PC-9 (cell line): ENCODE measurements around the gene RIOX2. TPM values are rescaled to one million over a fixed set of nuclear protein-coding genes. Genes with fewer than 3 reads are reported as not detected.

Experiments
- BruUV-seq: library from RNA; stranded (reverse); fragments of 400-500 nt; replicated peaks from 2 replicates; lab custom pipeline; 2021; lab: Mats Ljungman, UMichigan
- CTCF ChIA-PET: fragments of 300-600 bp; sonication (Branson Sonifier 250); formaldehyde crosslinking; loops from one replicate; lab custom pipeline; 2022; ENCODE audit warnings: antibody characterized with exemption; lab: Charles Lee
- POLR2A ChIA-PET: fragments of 300-600 bp; sonication (Branson Sonifier 250); formaldehyde crosslinking; loops from one replicate; lab custom pipeline; 2022; ENCODE audit warnings: antibody characterized with exemption; ENCODE audit not compliant: unreplicated experiment; lab: Charles Lee
- DNase-seq, 2 experiments: peaks; one replicate each; pipeline versions ENCODE4 v3.0.0 to v3.0.0-alpha.2; 2015 to 2022; ENCODE audit warnings: mixed read lengths in 1 of 2
- H2AFZ ChIP-seq: fragments of 200-600 bp; sonication (generic); 2 replicates; pipeline ENCODE4 v1.8.1; 2017; ENCODE audit warnings: antibody characterized with exemption
- H3F3A ChIP-seq: fragments of 200-600 bp; sonication (generic); 2 replicates; pipeline ENCODE4 v1.8.1; 2017; ENCODE audit warnings: antibody characterized with exemption, mild to moderate bottlenecking, low read depth; ENCODE audit not compliant: insufficient read depth
- H3K27ac ChIP-seq: fragments of 200-600 bp; sonication (generic); 2 replicates; pipeline ENCODE4 v1.6.1; 2016; ENCODE audit warnings: mixed run types
- H3K27me3 ChIP-seq: fragments of 200-600 bp; sonication (generic); 2 replicates; pipeline ENCODE4 v1.6.1; 2016; ENCODE audit warnings: low read depth, mixed run types; ENCODE audit not compliant: insufficient read depth
- H3K36me3 ChIP-seq: fragments of 200-600 bp; sonication (generic); 2 replicates; pipeline ENCODE4 v1.6.1; 2016; ENCODE audit warnings: low read depth, mixed run types
- H3K4me1 ChIP-seq: fragments of 200-600 bp; sonication (generic); replicated peaks from 2 replicates; pipeline ENCODE4 v1.6.1; 2016; ENCODE audit warnings: mixed run types; ENCODE audit not compliant: insufficient read depth
- H3K4me2 ChIP-seq: fragments of 200-600 bp; sonication (generic); 2 replicates; pipeline ENCODE4 v1.6.1; 2017; ENCODE audit warnings: mixed run types
- H3K4me3 ChIP-seq: fragments of 200-600 bp; sonication (generic); 2 replicates; pipeline ENCODE4 v1.6.1; 2016; ENCODE audit warnings: mixed run types
- H3K79me2 ChIP-seq: fragments of 200-600 bp; sonication (generic); 2 replicates; pipeline ENCODE4 v1.6.1; 2017; ENCODE audit warnings: low read depth, mixed run types
- H3K9me2 ChIP-seq: fragments of 200-600 bp; sonication (generic); 2 replicates; pipeline ENCODE4 v1.8.1; 2017; ENCODE audit warnings: mild to moderate bottlenecking; ENCODE audit not compliant: insufficient read depth
- H3K9me3 ChIP-seq: fragments of 200-600 bp; sonication (generic); 2 replicates; pipeline ENCODE4 v1.8.1; 2016; ENCODE audit warnings: low read depth; ENCODE audit not compliant: insufficient read depth
- H4K20me1 ChIP-seq: fragments of 200-600 bp; sonication (generic); 2 replicates; pipeline ENCODE4 v1.8.1; 2017; ENCODE audit not compliant: insufficient read depth
- CTCF ChIP-seq: fragments of 200-600 bp; sonication (generic); conservative IDR thresholded peaks from 2 replicates; pipeline ENCODE4 v1.6.1; 2017; ENCODE audit warnings: mixed run types, antibody characterized with exemption, mild to moderate bottlenecking, moderate library complexity
- EZH2 ChIP-seq: fragments of 200-600 bp; sonication (generic); IDR thresholded peaks from 2 replicates; pipeline ENCODE4 v1.8.0; 2017; ENCODE audit warnings: antibody characterized with exemption, low read depth
- intact Hi-C: fragments of 100-400 bp; cut with micrococcal nuclease; formaldehyde crosslinking; loops from one replicate; pipeline ENCODE4 v1.10.0; 2022; ENCODE audit not compliant: unreplicated experiment
- total RNA-seq: library from RNA; stranded (reverse); gene quantifications from 2 replicates; pipeline ENCODE4 v1.2.3, GENCODE V29; 2021

RIOX2 gene
- total RNA-seq, 1 experiment from 2014 or later, result 33.1 TPM

DNA sequence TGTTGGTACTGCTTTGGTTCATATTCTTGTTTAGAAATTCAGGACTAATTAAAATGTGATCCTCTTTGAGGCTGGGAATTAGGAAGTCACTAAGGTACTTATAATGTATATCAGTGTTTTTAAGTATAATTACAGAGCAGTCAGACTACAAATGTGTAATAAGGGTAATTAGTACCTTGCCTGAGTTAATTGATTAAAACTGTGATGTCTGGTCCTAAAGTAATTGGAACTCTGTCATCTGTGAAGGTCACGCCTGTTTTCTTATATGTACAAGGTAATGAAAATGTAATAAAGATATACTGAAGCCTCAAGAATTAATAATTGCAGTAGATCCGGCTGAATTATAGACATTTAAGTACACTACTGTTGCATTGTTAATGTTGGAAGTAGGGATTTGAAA lies 32.8 kb downstream of the RIOX2 start:
- Histone ChIP-seq H3K4me3 (no peak overlapping the region), H2AFZ (no peak overlapping the region), H3F3A (no peaks in the 10 kb centered on the region), H3K4me1 (no peaks in the 10 kb centered on the region), H3K9me2 (no peaks in the 10 kb centered on the region), H4K20me1 (no peaks in the 10 kb centered on the region), H3K9me3 (no peaks in the 10 kb centered on the region), H3K36me3 (peaks cover 27% of the 10 kb centered on the region), H3K4me2 (no peak overlapping the region), H3K27me3 (no peaks in the 10 kb centered on the region), H3K27ac (no peak overlapping the region), H3K79me2 (no peaks in the 10 kb centered on the region)
- no peak for TF ChIP-seq CTCF
- no peak for TF ChIP-seq EZH2
- no TSS peak for BruUV-seq
- ChIA-PET POLR2A (no interaction called here), CTCF (interaction anchor here (0.7 kb wide), 1 partner anchor 239 kb away, joined by 3 read pairs; no protein-coding TSS in a partner anchor)
- intact Hi-C loops, result no loop called here
- DNase-seq, result no peak

- H4K20me1 ChIP-seq, result no peaks in the 10 kb centered on the region
- no peaks in the 10 kb centered on the region for H3K9me3 ChIP-seq
- intact Hi-C loops, result no loop called here
- BruUV-seq, result no TSS peak
- no peak for DNase-seq
- ChIA-PET POLR2A (no interaction called here), CTCF (no interaction called here)
- H3K79me2 ChIP-seq, result no peaks in the 10 kb centered on the region
- no peaks in the 10 kb centered on the region for H3K4me1 ChIP-seq
- H3K27me3 ChIP-seq, result no peaks in the 10 kb centered on the region
- no peaks in the 10 kb centered on the region for H3K9me2 ChIP-seq
- H3K36me3 ChIP-seq, result peaks cover 20% of the 10 kb centered on the region
- no peak overlapping the region for H3K4me2 ChIP-seq
- H3K4me3 ChIP-seq, result no peak overlapping the region
- H3K27ac ChIP-seq, result no peak overlapping the region
- H3F3A ChIP-seq, result no peaks in the 10 kb centered on the region
- H2AFZ ChIP-seq, result no peak overlapping the region
- TF ChIP-seq EZH2 (no peak), CTCF (no peak)
Observed at GRCh38 chr3:97938444-97938843, 33.8 kb downstream of the RIOX2 start.

DNA sequence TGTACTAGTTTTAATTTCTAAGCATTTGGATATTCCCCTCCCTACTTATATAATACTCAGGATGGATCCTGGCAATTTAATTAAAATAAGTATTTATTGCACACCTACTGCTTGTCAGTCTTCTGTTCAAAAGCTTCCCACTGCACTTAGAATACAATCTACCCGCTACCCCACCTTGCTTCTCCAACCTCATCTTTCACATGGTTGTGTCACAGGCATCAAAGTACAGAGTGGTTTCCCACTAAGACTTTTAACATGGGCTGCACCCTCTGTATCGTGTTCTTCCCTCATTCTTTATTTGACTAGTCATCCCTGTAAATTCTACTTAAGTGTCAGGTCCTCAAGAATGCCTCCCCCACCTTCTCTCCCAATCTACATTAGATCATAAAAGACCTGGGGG lies 35.0 kb downstream of the RIOX2 start:
- DNase-seq, result no peak
- intact Hi-C loops, result no loop called here
- Histone ChIP-seq H3K27me3 (no peaks in the 10 kb centered on the region), H3K27ac (no peak overlapping the region), H3K79me2 (no peaks in the 10 kb centered on the region), H3K4me2 (no peak overlapping the region), H3K4me1 (no peaks in the 10 kb centered on the region), H3K4me3 (no peak overlapping the region), H4K20me1 (no peaks in the 10 kb centered on the region), H3F3A (no peaks in the 10 kb centered on the region), H3K36me3 (peaks cover 10% of the 10 kb centered on the region; the same call in 1 of the 2 replicates), H3K9me2 (no peaks in the 10 kb centered on the region), H3K9me3 (no peaks in the 10 kb centered on the region), H2AFZ (no peak overlapping the region)
- BruUV-seq, result no TSS peak
- ChIA-PET POLR2A (no interaction called here), CTCF (no interaction called here)
- TF ChIP-seq CTCF (no peak), EZH2 (no peak)
